H1 (cell line): ENCODE data around the gene CCNI2. TPM values are rescaled to one million over a fixed set of nuclear protein-coding genes. Genes with fewer than 3 reads are reported as not detected.

Experiments used
- CTCF ChIA-PET: fragments of 300-600 bp; sonication (Branson Sonifier 250); formaldehyde crosslinking; loops from one replicate; lab custom pipeline; 2021; ENCODE audit not compliant: partially characterized antibody; lab: Charles Lee
- POLR2A ChIA-PET: fragments of 300-600 bp; sonication (Branson Sonifier 250); formaldehyde crosslinking; loops from one replicate; lab custom pipeline; 2021; ENCODE audit warnings: inconsistent platforms; ENCODE audit not compliant: partially characterized antibody; lab: Charles Lee
- DNase-seq, 2 experiments: peaks; one replicate each; pipeline versions ENCODE4 v3.0.0 to v3.0.0-alpha.2; 2010 to 2022; ENCODE audit warnings: low spot score in 2 of 2, low read depth in 1 of 2, mixed read lengths in 1 of 2
- FAIRE-seq: peaks from 2 replicates; lab custom pipeline; 2011; peaks lifted over from hg19 to GRCh38; lab: Jason Lieb, UNC
- H2AFZ ChIP-seq: 2 replicates; pipeline ENCODE4 v1.8.1; 2012; ENCODE audit warnings: low read length, inconsistent platforms
- H2AK5ac ChIP-seq: 2 replicates; pipeline ENCODE4 v1.6.1; 2013; ENCODE audit warnings: low read depth, low read length
- H2BK120ac ChIP-seq: replicated peaks from 2 replicates; pipeline ENCODE3; 2013; ENCODE audit warnings: low read depth, low read length, inconsistent platforms
- H2BK12ac ChIP-seq: 2 replicates; pipeline ENCODE4 v1.6.1; 2013; ENCODE audit warnings: low read depth, low read length
- H2BK15ac ChIP-seq: 2 replicates; pipeline ENCODE4 v1.6.1; 2013; ENCODE audit warnings: low read length
- H2BK20ac ChIP-seq: 2 replicates; pipeline ENCODE4 v1.6.1; 2013; ENCODE audit warnings: low read length
- H2BK5ac ChIP-seq: 2 replicates; pipeline ENCODE4 v1.6.1; 2013; ENCODE audit warnings: low read depth, low read length
- H3K14ac ChIP-seq: 2 replicates; pipeline ENCODE4 v1.6.1; 2013; ENCODE audit warnings: inconsistent platforms; ENCODE audit not compliant: insufficient read length
- H3K18ac ChIP-seq: 2 replicates; pipeline ENCODE4 v1.6.1; 2013; ENCODE audit warnings: low read length; ENCODE audit errors: extremely low read depth
- H3K23ac ChIP-seq: 2 replicates; pipeline ENCODE4 v1.6.1; 2013; ENCODE audit warnings: inconsistent platforms; ENCODE audit not compliant: insufficient read length
- H3K23me2 ChIP-seq: 2 replicates; pipeline ENCODE4 v1.6.1; 2013; ENCODE audit warnings: low read depth, low read length
- H3K27ac ChIP-seq: 2 replicates; pipeline ENCODE4 v1.6.1; 2011; ENCODE audit warnings: low read depth, low read length, inconsistent platforms
- H3K27me3 ChIP-seq, 4 experiments: replicated peaks in 1 of 4; 1 replicate in 1 of 4; 2 replicates in 3 of 4; pipeline versions ENCODE4 v1.6.1 to v1.8.1; 2011 to 2013; ENCODE audit warnings: low read length in 3 of 4, mild to moderate bottlenecking in 3 of 4, inconsistent platforms in 2 of 4, mixed read lengths in 2 of 4, moderate library complexity in 1 of 4; ENCODE audit not compliant: control insufficient read depth in 3 of 4, insufficient read depth in 3 of 4; ENCODE audit errors: extremely low read depth in 1 of 4
- H3K36me3 ChIP-seq, 4 experiments: 2 replicates each; pipeline versions ENCODE4 v1.6.1 to v1.8.1; 2011 to 2013; ENCODE audit warnings: mild to moderate bottlenecking in 4 of 4, low read length in 3 of 4, moderate library complexity in 2 of 4, control low read depth in 1 of 4, inconsistent platforms in 1 of 4; ENCODE audit not compliant: insufficient read depth in 4 of 4, control insufficient read depth in 2 of 4
- H3K4ac ChIP-seq: replicated peaks from 2 replicates; pipeline ENCODE3; 2013; ENCODE audit warnings: low read length, low read depth, mixed read lengths, inconsistent platforms; ENCODE audit not compliant: insufficient read length
- H3K4me1 ChIP-seq, 4 experiments: replicated peaks in 1 of 4; 1 replicate in 1 of 4; 2 replicates in 3 of 4; pipeline versions ENCODE4 v1.6.1 to v1.8.1; 2011 to 2013; ENCODE audit warnings: low read length in 3 of 4, inconsistent platforms in 2 of 4, mixed read lengths in 1 of 4; ENCODE audit not compliant: insufficient read depth in 4 of 4, control insufficient read depth in 3 of 4
- H3K4me2 ChIP-seq, 2 experiments: 2 replicates each; pipeline versions ENCODE4 v1.6.1 to v1.8.1; 2011 to 2013; ENCODE audit warnings: low read depth in 2 of 2, low read length in 2 of 2, control low read depth in 1 of 2, inconsistent platforms in 1 of 2, mild to moderate bottlenecking in 1 of 2; ENCODE audit not compliant: insufficient read depth in 1 of 2
- H3K4me3 ChIP-seq, 4 experiments: fragments of 200-600, 300-600 bp in 1 of 4; sonication (generic), shearing (Covaris generic), sonication (Bioruptor Twin) in 1 of 4; 2 replicates each; pipeline versions ENCODE4 v1.5.1 to v1.8.1; 2011 to 2016; ENCODE audit warnings: low read length in 4 of 4, low read depth in 3 of 4, control low read depth in 2 of 4, inconsistent platforms in 2 of 4, mild to moderate bottlenecking in 2 of 4, mixed read lengths in 1 of 4, moderate library complexity in 1 of 4; ENCODE audit not compliant: insufficient read depth in 2 of 4; ENCODE audit errors: extremely low read depth in 1 of 4
- H3K56ac ChIP-seq: replicated peaks from 2 replicates; pipeline ENCODE3; 2013; ENCODE audit warnings: low read depth, mild to moderate bottlenecking, mixed read lengths, low read length, inconsistent platforms; ENCODE audit not compliant: insufficient read length
- H3K79me1 ChIP-seq: 2 replicates; pipeline ENCODE4 v1.6.1; 2013; ENCODE audit warnings: low read depth, low read length, control low read depth
- H3K79me2 ChIP-seq, 2 experiments: 2 replicates each; pipeline versions ENCODE4 v1.6.1 to v1.8.1; 2012 to 2013; ENCODE audit warnings: low read length in 2 of 2, mild to moderate bottlenecking in 2 of 2, inconsistent platforms in 1 of 2; ENCODE audit not compliant: insufficient read depth in 2 of 2, control insufficient read depth in 1 of 2
- H3K9ac ChIP-seq, 4 experiments: replicated peaks in 1 of 4; 1 replicate in 1 of 4; 2 replicates in 3 of 4; pipeline versions ENCODE4 v1.6.1 to v1.8.1; 2011 to 2013; ENCODE audit warnings: low read depth in 3 of 4, low read length in 3 of 4, control low read depth in 2 of 4, mild to moderate bottlenecking in 2 of 4, moderate library complexity in 2 of 4, inconsistent platforms in 1 of 4; ENCODE audit errors: extremely low read depth in 1 of 4
- H3K9me3 ChIP-seq, 2 experiments: 2 replicates each; pipeline versions ENCODE4 v1.6.1 to v1.8.1; 2012 to 2013; ENCODE audit warnings: mild to moderate bottlenecking in 2 of 2, moderate library complexity in 2 of 2, control low read depth in 1 of 2, inconsistent platforms in 1 of 2, low read depth in 1 of 2, low read length in 1 of 2, mixed read lengths in 1 of 2; ENCODE audit not compliant: insufficient read depth in 2 of 2
- H4K20me1 ChIP-seq, 2 experiments: replicated peaks in 1 of 2; 2 replicates each; pipeline versions ENCODE3 to v1.8.1; 2011 to 2013; ENCODE audit warnings: inconsistent platforms in 2 of 2, low read length in 2 of 2, mild to moderate bottlenecking in 1 of 2; ENCODE audit not compliant: insufficient read depth in 2 of 2, control insufficient read depth in 1 of 2
- H4K5ac ChIP-seq: 2 replicates; pipeline ENCODE4 v1.6.1; 2013; ENCODE audit warnings: low read length, low read depth, mixed read lengths, inconsistent platforms; ENCODE audit not compliant: insufficient read length
- H4K8ac ChIP-seq: 2 replicates; pipeline ENCODE4 v1.8.0; 2013; ENCODE audit warnings: mild to moderate bottlenecking, moderate library complexity, low read length, inconsistent platforms; ENCODE audit not compliant: insufficient read depth; ENCODE audit errors: extremely low read depth
- H4K91ac ChIP-seq: replicated peaks from 2 replicates; pipeline ENCODE3; 2013; ENCODE audit warnings: low read length, mixed read lengths, inconsistent platforms; ENCODE audit not compliant: insufficient read length
- CREB1 ChIP-seq: IDR thresholded peaks from 2 replicates; pipeline ENCODE4 v1.6.1; 2012; ENCODE audit warnings: inconsistent platforms
- GABPA ChIP-seq: IDR thresholded peaks from 2 replicates; pipeline ENCODE4 v1.6.1; 2011; ENCODE audit warnings: mild to moderate bottlenecking, low read length, moderate library complexity, borderline replicate concordance; ENCODE audit not compliant: insufficient read depth
- MAFK ChIP-seq: IDR thresholded peaks from 2 replicates; pipeline ENCODE4 v1.6.1; 2012; ENCODE audit warnings: low read depth, mild to moderate bottlenecking, improper control_type of control experiment, low read length
- RAD21 ChIP-seq, 2 experiments: IDR thresholded peaks in 1 of 2; conservative IDR thresholded peaks in 1 of 2; 2 replicates each; pipeline ENCODE4 v1.6.1; 2011; ENCODE audit warnings: low read depth in 2 of 2, low read length in 2 of 2, improper control_type of control experiment in 1 of 2, inconsistent platforms in 1 of 2, mild to moderate bottlenecking in 1 of 2, moderate library complexity in 1 of 2
- RNF2 ChIP-seq: fragments of 200-900, 300-1000 bp; sonication (generic); IDR thresholded peaks from 2 replicates; pipeline ENCODE4 v1.7.1; 2016; ENCODE audit warnings: borderline replicate concordance, low read depth, mild to moderate bottlenecking, antibody characterized with exemption, low read length; ENCODE audit not compliant: poor library complexity, severe bottlenecking; ENCODE audit errors: missing control alignments
- RXRA ChIP-seq: IDR thresholded peaks from 2 replicates; pipeline ENCODE4 v1.6.1; 2011; ENCODE audit warnings: low read depth, mild to moderate bottlenecking, low read length, moderate library complexity; ENCODE audit not compliant: insufficient read depth
- SIRT6 ChIP-seq: IDR thresholded peaks from one replicate; pipeline ENCODE4 v1.7.1; 2012; ENCODE audit warnings: low read length, inconsistent platforms
- SRF ChIP-seq: IDR thresholded peaks from 2 replicates; pipeline ENCODE4 v1.6.1; 2011; ENCODE audit warnings: mild to moderate bottlenecking, low read depth, low read length, moderate library complexity
- TBP ChIP-seq: IDR thresholded peaks from 2 replicates; pipeline ENCODE4 v1.6.1; 2011; ENCODE audit warnings: low read depth, low read length, improper control_type of control experiment
- TCF12 ChIP-seq: IDR thresholded peaks from 2 replicates; pipeline ENCODE4 v1.6.1; 2011; ENCODE audit warnings: low read depth, mild to moderate bottlenecking, low read length
- WGBS, 2 experiments: shearing (Covaris generic) in 1 of 2; methylation state at CpG; one replicate each; pipeline versions ENCODE4 v1.1.6 to v1.1.7; 2013 to 2015; ENCODE audit warnings: low lambda C conversion rate in 2 of 2, mixed read lengths in 2 of 2, inconsistent platforms in 1 of 2, low coverage in 1 of 2, missing lambda C conversion rate in 1 of 2; ENCODE audit not compliant: insufficient replicate concordance in 2 of 2, insufficient coverage in 1 of 2, insufficient read length in 1 of 2; ENCODE audit errors: extremely low coverage in 1 of 2, missing lambda C conversion rate in 1 of 2; 5-methylcytosine and 5-hydroxymethylcytosine counted together
- polyA plus RNA-seq, 7 experiments: library from polyadenylated mRNA; depleted of rRNA in 3 of 7; stranded (reverse) in 5 of 7; unstranded in 2 of 7; fragments of >200 nt in 5 of 7; fragments of 200-250 nt in 2 of 7; gene quantifications; 1 replicate in 5 of 7; 2 replicates in 1 of 7; 4 replicates in 1 of 7; pipeline versions ENCODE4 v1.2.1 to v1.2.3, GENCODE V29; 2011 to 2013; ENCODE audit warnings: missing spikeins in 2 of 7, mixed read lengths in 2 of 7
- total RNA-seq: library from RNA; stranded (reverse); fragmentation: NEBNext Ultra II Directional; extraction: Animal tissue kit (Norgen Biotek cat#: 25700); gene quantifications from 2 replicates; pipeline ENCODE4 v1.2.1, GENCODE V29; 2021

Gene CCNI2
- total and polyA plus RNA-seq, 2 of the 8 experiments (the other 6 are each of a cell fraction or from before 2014, with no cell fraction given), result 1.3 to 1.4 TPM

- H3K14ac ChIP-seq, result no peak overlapping the region
- DNase-seq (no peak), FAIRE-seq (no peak)
- H4K8ac ChIP-seq, result no peak overlapping the region
- no peak overlapping the region for H2AFZ ChIP-seq
- no peaks in the 10 kb centered on the region for H3K9me3 ChIP-seq
- H3K18ac ChIP-seq, result no peak overlapping the region
- H3K56ac ChIP-seq, result no peak overlapping the region
- H3K27ac ChIP-seq, result no peak overlapping the region
- H3K9ac ChIP-seq, result no peak overlapping the region
- WGBS, 2 experiments, result 98% methylated on average over 13 of the region's 21 CpGs; no CpG with 5 or more reads in 1 of the 2 experiments
- H3K79me1 ChIP-seq, result no peaks in the 10 kb centered on the region
- H4K5ac ChIP-seq, result no peak overlapping the region
- no peak overlapping the region for H3K23ac ChIP-seq
- no peak overlapping the region for H4K91ac ChIP-seq
- H3K4me1 ChIP-seq, result no peaks in the 10 kb centered on the region
- no peak overlapping the region for H2BK5ac ChIP-seq
- no peak overlapping the region for H3K4me3 ChIP-seq
- H2BK20ac ChIP-seq, result no peak overlapping the region
- H3K23me2 ChIP-seq, result no peaks in the 10 kb centered on the region
- no peak overlapping the region for H3K4me2 ChIP-seq
- no peak overlapping the region for H2BK12ac ChIP-seq
- no peaks in the 10 kb centered on the region for H3K79me2 ChIP-seq
- ChIA-PET CTCF (interaction anchor here (0.6 to 18.2 kb wide), 6 partner anchors 8 to 234 kb away, joined by 3 to 322 read pairs (median 3); partner anchors contain the start of gene SHROOM1), POLR2A (interaction anchor here (0.9 to 2.0 kb wide), 4 partner anchors 9 to 204 kb away, joined by 3 to 5 read pairs (median 3); partner anchors contain the start of genes CCNI2 and RAD50)
- H2BK120ac ChIP-seq, result no peak overlapping the region
- no peak overlapping the region for H2AK5ac ChIP-seq
- H3K27me3 ChIP-seq, result no peaks in the 10 kb centered on the region
- H3K36me3 ChIP-seq, result peaks cover 0 to 3% (median 0%) of the 10 kb centered on the region in 4 experiments; a peak in 3 of 8 replicates
- H3K4ac ChIP-seq, result no peak overlapping the region
- peaks cover 0 to 7% of the 10 kb centered on the region in 2 experiments for H4K20me1 ChIP-seq
- no peak overlapping the region for H2BK15ac ChIP-seq
- TF ChIP-seq RAD21 (IDR thresholded peaks at IDR 0.05 in 1 of 2, conservative IDR thresholded peaks at IDR 0.05 in 1 of 2; ENCODE audit: low read depth in 2 of 2, low read length in 2 of 2) (no peak), CREB1 (no peak), SRF (no peak), TCF12 (no peak), RNF2 (no peak), SIRT6 (no peak), RXRA (no peak), TBP (no peak), MAFK (no peak), GABPA (no peak)
These were observed 13.5 kb downstream of the CCNI2 start for GRCh38 chr5:132760601-132761317.
